HepG2 (cell line): Measurements from ENCODE around the gene ZKSCAN3. TPM values are rescaled to one million over a fixed set of nuclear protein-coding genes. Genes with fewer than 3 reads are reported as not detected.
"Not testable (repeated sequence)": the region's sequence is repeated elsewhere in the genome, so short reads cannot be mapped to it uniquely, and the experiment has no call there.

Experiments
- ATAC-seq: fragments of 200-7000 bp; cut with Tn5 transposase; 3 replicates; pipeline ENCODE4 v1.9.1; 2020; ENCODE audit warnings: mild to moderate bottlenecking, moderate library complexity
- BruUV-seq: library from RNA; stranded (reverse); fragments of 400-500 nt; replicated peaks from 2 replicates; lab custom pipeline; 2021; lab: Mats Ljungman, UMichigan
- CTCF ChIA-PET: fragments of 300-600 bp; formaldehyde crosslinking; extraction: SDS; loops from one replicate; lab custom pipeline; 2021; ENCODE audit warnings: low total read pairs, inconsistent platforms, low intra/inter-chr PET ratio; lab: Yijun Ruan, JAX
- POLR2A ChIA-PET: fragments of 350-600 bp; sonication (Branson Sonifier 250); formaldehyde crosslinking; loops from one replicate; lab custom pipeline; 2020; ENCODE audit warnings: antibody characterized with exemption, inconsistent platforms; lab: Yijun Ruan, JAX
- DNase-seq: peaks from one replicate; pipeline ENCODE4 v3.0.0-alpha.2; 2015; ENCODE audit warnings: low spot score
- FAIRE-seq: peaks from 3 replicates; lab custom pipeline; 2011; peaks lifted over from hg19 to GRCh38; lab: Jason Lieb, UNC
- H2AFZ ChIP-seq: one replicate; pipeline ENCODE4 v1.6.1; 2011; ENCODE audit warnings: low read length, inconsistent platforms
- H3K27ac ChIP-seq: fragments of 300-600 bp; 3 replicates; pipeline ENCODE4 v1.8.0; 2011; ENCODE audit warnings: mixed run types, mild to moderate bottlenecking, mixed read lengths, low read length, inconsistent platforms; ENCODE audit not compliant: insufficient read depth; ENCODE audit errors: extremely low read length
- H3K27me3 ChIP-seq, 2 experiments: fragments of 200-600 bp in 1 of 2; 2 replicates in 1 of 2; 3 replicates in 1 of 2; pipeline versions ENCODE4 v1.6.0 to v1.8.0; 2011; ENCODE audit warnings: low read length in 2 of 2, mild to moderate bottlenecking in 2 of 2, moderate library complexity in 2 of 2, inconsistent platforms in 1 of 2; ENCODE audit not compliant: insufficient read depth in 2 of 2, control insufficient read depth in 1 of 2
- H3K36me3 ChIP-seq, 2 experiments: fragments of 200-600 bp in 1 of 2; replicated peaks in 1 of 2; 2 replicates in 1 of 2; 3 replicates in 1 of 2; pipeline versions ENCODE4 v1.5.1 to v1.8.0; 2011; ENCODE audit warnings: low read length in 2 of 2, inconsistent platforms in 1 of 2; ENCODE audit not compliant: insufficient read depth in 2 of 2, control insufficient read depth in 1 of 2
- H3K4me1 ChIP-seq: 2 replicates; pipeline ENCODE4 v1.5.1; 2012; ENCODE audit warnings: low read length, inconsistent platforms; ENCODE audit not compliant: insufficient read depth
- H3K4me2 ChIP-seq: 2 replicates; pipeline ENCODE4 v1.6.0; 2011; ENCODE audit warnings: low read depth, low read length, inconsistent platforms
- H3K4me3 ChIP-seq, 3 experiments: fragments of 200-600 bp in 1 of 3; sonication (generic), shearing (Covaris generic) in 1 of 3; replicated peaks in 1 of 3; 2 replicates each; pipeline ENCODE4 v1.5.1; 2011 to 2016; ENCODE audit warnings: low read length in 3 of 3, inconsistent platforms in 2 of 3, low read depth in 2 of 3, mild to moderate bottlenecking in 2 of 3, control low read depth in 1 of 3, mixed read lengths in 1 of 3; ENCODE audit not compliant: insufficient read depth in 1 of 3
- H3K79me2 ChIP-seq: one replicate; pipeline ENCODE4 v1.6.1; 2011; ENCODE audit warnings: low read length, inconsistent platforms; ENCODE audit not compliant: insufficient read depth
- H3K9ac ChIP-seq: 2 replicates; pipeline ENCODE4 v1.6.0; 2011; ENCODE audit warnings: mild to moderate bottlenecking, low read depth, low read length, inconsistent platforms; ENCODE audit not compliant: insufficient read depth
- H3K9me3 ChIP-seq: 2 replicates; pipeline ENCODE4 v1.5.1; 2012; ENCODE audit warnings: mild to moderate bottlenecking, low read length
- H4K20me1 ChIP-seq: 2 replicates; pipeline ENCODE4 v1.6.0; 2011; ENCODE audit warnings: inconsistent platforms, mild to moderate bottlenecking, low read length, moderate library complexity; ENCODE audit not compliant: insufficient read depth
- CENPT ChIP-seq: sonication (generic); formaldehyde crosslinking; IDR thresholded peaks from 2 replicates; pipeline ENCODE4 v1.8.0; 2022; ENCODE audit warnings: low read depth, mild to moderate bottlenecking, moderate library complexity, missing genetic modification reagents
- HBP1 ChIP-seq: IDR thresholded peaks from 2 replicates; pipeline ENCODE4 v1.6.1; 2016; ENCODE audit warnings: low read depth, control low read depth
- ZBTB39 ChIP-seq: sonication (generic); formaldehyde crosslinking; IDR thresholded peaks from 2 replicates; pipeline ENCODE4 v1.5.0; 2020; ENCODE audit warnings: missing genetic modification reagents
- ZNF317 ChIP-seq: sonication (generic); formaldehyde crosslinking; IDR thresholded peaks from 2 replicates; pipeline ENCODE4 v1.5.0; 2020; ENCODE audit warnings: mild to moderate bottlenecking, missing genetic modification reagents
- ZNF567 ChIP-seq: sonication (generic); formaldehyde crosslinking; IDR thresholded peaks from 2 replicates; pipeline ENCODE4 v1.8.1; 2023; ENCODE audit warnings: mild to moderate bottlenecking, missing genetic modification reagents, borderline replicate concordance
- ZNF780A ChIP-seq: sonication (generic); formaldehyde crosslinking; IDR thresholded peaks from 2 replicates; pipeline ENCODE4 v1.8.0; 2022; ENCODE audit warnings: mild to moderate bottlenecking, missing genetic modification reagents, moderate library complexity
- ZNF891 ChIP-seq: sonication (generic); formaldehyde crosslinking; IDR thresholded peaks from 2 replicates; pipeline ENCODE4 v1.5.0; 2020; ENCODE audit warnings: mild to moderate bottlenecking, missing genetic modification reagents
- WGBS: methylation state at CpG from one replicate; pipeline ENCODE4 v1.1.6; 2017; ENCODE audit warnings: low lambda C conversion rate; 5-methylcytosine and 5-hydroxymethylcytosine counted together
- in situ Hi-C: cut with HindIII; loops from 2 replicates; pipeline ENCODE4 v1.10.0; 2017; ENCODE audit warnings: low pct_unique_long_range_greater_than_20kb; ENCODE audit not compliant: extremely low pct_ligation_motif_present
- intact Hi-C: fragments of 100-400 bp; cut with micrococcal nuclease; formaldehyde crosslinking; loops from one replicate; pipeline ENCODE4 v1.10.0; 2022; ENCODE audit not compliant: unreplicated experiment
- polyA plus RNA-seq, 8 experiments: library from polyadenylated mRNA; depleted of rRNA in 3 of 8; stranded (reverse) in 7 of 8; unstranded in 1 of 8; fragments of >200 nt; fragmentation: Illumina TruSeq in 4 of 8; extraction: Trizol in 4 of 8; gene quantifications; 2 replicates each; pipeline versions ENCODE4 v1.2.1 to v1.2.3, GENCODE V29; 2011 to 2016; ENCODE audit warnings: low read depth in 4 of 8, missing spikeins in 1 of 8, mixed read lengths in 1 of 8; ENCODE audit not compliant: insufficient read depth in 1 of 8
- total RNA-seq, 5 experiments: library from RNA; depleted of rRNA; stranded (reverse); fragments of >200 nt; fragmentation: Illumina TruSeq; extraction: Trizol; gene quantifications; 2 replicates each; pipeline ENCODE4 v1.2.3, GENCODE V29; 2016; ENCODE audit warnings: low read depth in 1 of 5

The ZKSCAN3 gene
- total and polyA plus RNA-seq, 2 of the 13 experiments (the other 11 are each of a cell fraction or from before 2014, with no cell fraction given): 3.3 to 7.4 TPM

DNA sequence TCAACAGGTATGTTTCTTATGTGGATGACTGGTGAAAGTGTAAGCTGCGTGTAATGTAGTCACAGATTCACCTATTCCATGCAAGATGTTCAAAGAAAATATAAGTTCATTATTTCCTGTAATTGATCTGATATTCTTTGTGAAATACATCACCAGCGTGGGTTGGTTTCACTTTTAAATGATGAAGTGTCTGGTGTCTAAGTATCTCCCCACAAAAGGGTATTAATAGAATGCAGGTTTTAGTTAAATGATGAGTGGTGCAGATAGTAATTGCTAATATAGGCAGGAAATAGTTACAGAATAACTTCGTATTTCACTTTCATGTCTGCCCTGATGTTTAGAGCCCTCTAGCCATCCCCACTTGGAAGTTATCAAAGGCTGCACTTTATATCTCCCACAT, 46.2 kb upstream of the ZKSCAN3 start:
- CTCF ChIA-PET: no interaction called here
- intact Hi-C loops: no loop called here
- no peak for FAIRE-seq

DNA sequence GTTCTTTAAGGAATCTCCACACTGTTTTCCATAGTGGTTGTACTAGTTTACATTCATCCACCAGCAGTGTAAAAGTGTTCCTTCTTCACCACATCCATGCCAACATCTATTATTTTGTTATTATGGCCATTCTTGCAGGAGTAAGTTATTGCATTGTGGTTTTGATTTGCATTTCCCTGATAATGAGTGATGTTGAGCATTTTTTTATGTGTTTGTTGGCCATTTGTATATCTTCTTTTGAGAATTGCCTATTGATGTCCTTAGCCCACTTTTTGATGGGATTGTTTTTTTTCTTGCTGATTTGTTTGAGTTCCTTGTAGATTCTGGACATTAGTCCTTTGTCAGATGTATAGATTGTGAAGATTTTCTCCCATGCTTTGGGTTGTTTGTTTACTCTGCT, 43.4 kb upstream of the ZKSCAN3 start:
- DNase-seq, H2AFZ ChIP-seq, BruUV-seq, CTCF ChIA-PET, in situ Hi-C loops, H4K20me1 ChIP-seq, FAIRE-seq, intact Hi-C loops, H3K79me2 ChIP-seq, H3K36me3 ChIP-seq, POLR2A ChIA-PET, H3K9ac ChIP-seq, H3K27me3 ChIP-seq, H3K4me2 ChIP-seq, ATAC-seq, H3K27ac ChIP-seq, H3K9me3 ChIP-seq, H3K4me3 ChIP-seq: not testable (repeated sequence)
- peaks cover 11% of the 10 kb centered on the region for H3K4me1 ChIP-seq

More for the DNA sequence above, 46.2 kb upstream of the ZKSCAN3 start:
- no peaks in the 10 kb centered on the region for H3K79me2 ChIP-seq
- H3K4me2 ChIP-seq: no peak overlapping the region
- no peak for DNase-seq
- H3K9me3 ChIP-seq: no peaks in the 10 kb centered on the region
- peaks cover 0 to 5% of the 10 kb centered on the region in 2 experiments; a peak in 2 of 5 replicates for H3K36me3 ChIP-seq
- WGBS: 94% methylated on average over 3 of the region's 3 CpGs
- H2AFZ ChIP-seq: no peak overlapping the region
- no peak for ATAC-seq
- H3K9ac ChIP-seq: no peak overlapping the region
- TF ChIP-seq ZNF780A (CRISPR knock-in tag) (no peak), CENPT (CRISPR knock-in tag) (no peak), ZNF891 (CRISPR knock-in tag) (no peak), HBP1 (CRISPR knock-in tag) (no peak), ZNF317 (CRISPR knock-in tag) (no peak), ZBTB39 (CRISPR knock-in tag) (no peak), ZNF567 (CRISPR knock-in tag) (no peak)
- H3K4me3 ChIP-seq: no peak overlapping the region
- BruUV-seq: no TSS peak
- H3K27me3 ChIP-seq: no peaks in the 10 kb centered on the region
- H4K20me1 ChIP-seq: no peaks in the 10 kb centered on the region
- no peaks in the 10 kb centered on the region for H3K4me1 ChIP-seq
- POLR2A ChIA-PET: no interaction called here
- no peak overlapping the region for H3K27ac ChIP-seq
- in situ Hi-C loops: no loop called here
